K562 (cell line): Measurements from ENCODE around the gene COL8A2. TPM values are rescaled to one million over a fixed set of nuclear protein-coding genes. Genes with fewer than 3 reads are reported as not detected.

ENCODE experiments used
- ATAC-seq: fragments of 200-7000 bp; cut with Tn5 transposase; 3 replicates; pipeline ENCODE4 v1.9.1; 2020; ENCODE audit warnings: moderate library complexity
- BruUV-seq: library from RNA; stranded (reverse); fragments of 400-500 nt; replicated peaks from 2 replicates; lab custom pipeline; 2021; lab: Mats Ljungman, UMichigan
- CTCF ChIA-PET: fragments of 300-600 bp; formaldehyde crosslinking; extraction: SDS; loops from one replicate; lab custom pipeline; 2021; ENCODE audit warnings: low intra/inter-chr PET ratio; lab: Yijun Ruan, JAX
- POLR2A ChIA-PET: fragments of 300-600, 350-650 bp; sonication (Branson Sonifier 250); formaldehyde crosslinking; extraction: SDS; loops from one replicate; lab custom pipeline; 2021; ENCODE audit warnings: antibody characterized with exemption, inconsistent platforms; lab: Yijun Ruan, JAX
- DNase-seq, 4 experiments: peaks; one replicate each; pipeline versions ENCODE4 v3.0.0 to v3.0.0-alpha.2; 2011 to 2018; ENCODE audit warnings: low spot score in 3 of 4, mixed read lengths in 3 of 4; ENCODE audit errors: extremely low read depth in 1 of 4
- FAIRE-seq: peaks from 2 replicates; lab custom pipeline; 2011; peaks lifted over from hg19 to GRCh38; lab: Jason Lieb, UNC
- H2AFZ ChIP-seq: 2 replicates; pipeline ENCODE4 v1.6.0; 2011; ENCODE audit warnings: low read depth, low read length, control low read depth, inconsistent platforms
- H3K27ac ChIP-seq: fragments of 200-600 bp; 3 replicates; pipeline ENCODE4 v1.8.0; 2011; ENCODE audit warnings: low read depth, mild to moderate bottlenecking, control low read depth, inconsistent platforms, low read length, moderate library complexity, mixed read lengths; ENCODE audit errors: extremely low read depth
- H3K27me3 ChIP-seq, 2 experiments: fragments of 300-600 bp in 1 of 2; 2 replicates in 1 of 2; 3 replicates in 1 of 2; pipeline versions ENCODE4 v1.6.0 to v1.8.0; 2011; ENCODE audit warnings: inconsistent platforms in 2 of 2, low read length in 2 of 2, mild to moderate bottlenecking in 1 of 2, mixed read lengths in 1 of 2, moderate library complexity in 1 of 2; ENCODE audit not compliant: control insufficient read depth in 2 of 2, insufficient read depth in 2 of 2
- H3K36me3 ChIP-seq: fragments of 300-600 bp; 3 replicates; pipeline ENCODE4 v1.8.0; 2011; ENCODE audit warnings: mild to moderate bottlenecking, low read length, inconsistent platforms; ENCODE audit not compliant: control insufficient read depth, insufficient read depth
- H3K4me1 ChIP-seq, 2 experiments: fragments of 200-600 bp in 1 of 2; replicated peaks in 1 of 2; 2 replicates in 1 of 2; 3 replicates in 1 of 2; pipeline versions ENCODE4 v1.5.1 to v1.8.0; 2011; ENCODE audit warnings: inconsistent platforms in 2 of 2, low read length in 2 of 2, mild to moderate bottlenecking in 1 of 2, mixed read lengths in 1 of 2, moderate library complexity in 1 of 2; ENCODE audit not compliant: control insufficient read depth in 2 of 2, insufficient read depth in 2 of 2
- H3K4me2 ChIP-seq: 2 replicates; pipeline ENCODE4 v1.6.1; 2011; ENCODE audit warnings: low read length, control low read depth, inconsistent platforms, mixed read lengths; ENCODE audit not compliant: insufficient read depth
- H3K4me3 ChIP-seq: fragments of 200-600 bp; sonication (generic), shearing (Covaris generic); 2 replicates; pipeline ENCODE4 v1.5.1; 2016; ENCODE audit warnings: control low read depth, inconsistent platforms
- H3K79me2 ChIP-seq: fragments of 200-600 bp; 3 replicates; pipeline ENCODE4 v1.8.0; 2011; ENCODE audit warnings: low read length, inconsistent platforms; ENCODE audit not compliant: control insufficient read depth, insufficient read depth
- H3K9ac ChIP-seq, 2 experiments: 2 replicates each; pipeline versions ENCODE4 v1.6.0 to v1.6.1; 2011; ENCODE audit warnings: low read depth in 2 of 2, low read length in 2 of 2, control low read depth in 1 of 2, inconsistent platforms in 1 of 2, mild to moderate bottlenecking in 1 of 2, mixed read lengths in 1 of 2; ENCODE audit not compliant: insufficient read depth in 1 of 2
- H3K9me1 ChIP-seq: one replicate; pipeline ENCODE4 v1.6.0; 2011; ENCODE audit warnings: inconsistent platforms, mild to moderate bottlenecking, low read length, moderate library complexity; ENCODE audit not compliant: control insufficient read depth, insufficient read depth
- H3K9me3 ChIP-seq: replicated peaks from 2 replicates; pipeline ENCODE4 v1.5.1; 2011; ENCODE audit warnings: low read depth, low read length, inconsistent platforms; ENCODE audit not compliant: control insufficient read depth, insufficient read depth
- H4K20me1 ChIP-seq: replicated peaks from 2 replicates; pipeline ENCODE4 v1.6.1; 2011; ENCODE audit warnings: low read length, inconsistent platforms, mixed read lengths; ENCODE audit not compliant: control insufficient read depth, insufficient read depth
- FOXK2 ChIP-seq, 2 experiments: fragments of 450-650 bp; IDR thresholded peaks in 1 of 2; conservative IDR thresholded peaks in 1 of 2; 2 replicates each; pipeline ENCODE4 v1.6.1; 2016; ENCODE audit warnings: low read depth in 2 of 2, mild to moderate bottlenecking in 1 of 2
- KLF10 ChIP-seq: fragments of 250-450 bp; sonication (Bioruptor Pico); IDR thresholded peaks from 2 replicates; pipeline ENCODE4 v1.6.1; 2021; ENCODE audit warnings: matching md5 sums
- LEF1 ChIP-seq: fragments of 450-650 bp; IDR thresholded peaks from 2 replicates; pipeline ENCODE4 v1.6.1; 2016; ENCODE audit warnings: mild to moderate bottlenecking
- MXD1 ChIP-seq: fragments of 250-450 bp; sonication (Bioruptor Pico); IDR thresholded peaks from 2 replicates; pipeline ENCODE4 v1.8.0; 2021; ENCODE audit warnings: borderline replicate concordance, mild to moderate bottlenecking, moderate library complexity; ENCODE audit not compliant: poor library complexity, severe bottlenecking
- NFIX ChIP-seq: fragments of 250-450 bp; sonication (Bioruptor Pico); IDR thresholded peaks from 2 replicates; pipeline ENCODE4 v1.4.0; 2020; ENCODE audit warnings: low read depth, mild to moderate bottlenecking, moderate library complexity
- NR0B1 ChIP-seq: fragments of 450-650 bp; IDR thresholded peaks from one replicate; pipeline ENCODE4 v1.6.1; 2018; ENCODE audit warnings: mild to moderate bottlenecking, moderate library complexity; ENCODE audit not compliant: partially characterized antibody
- PBX2 ChIP-seq, 2 experiments: IDR thresholded peaks in 1 of 2; conservative IDR thresholded peaks in 1 of 2; 2 replicates each; pipeline ENCODE4 v1.6.1; 2016; ENCODE audit warnings: low read depth in 2 of 2, mild to moderate bottlenecking in 1 of 2, missing compliant biosample characterization in 1 of 2, missing genetic modification characterization in 1 of 2, moderate library complexity in 1 of 2
- SMARCE1 ChIP-seq: fragments of 450-650 bp; IDR thresholded peaks from 2 replicates; pipeline ENCODE4 v1.7.1; 2016; ENCODE audit warnings: mild to moderate bottlenecking
- ZNF717 ChIP-seq: fragments of 250-450 bp; sonication (Bioruptor Pico); IDR thresholded peaks from 2 replicates; pipeline ENCODE4 v1.5.0; 2021
- ZNF77 ChIP-seq: fragments of 250-450 bp; sonication (Bioruptor Pico); IDR thresholded peaks from 2 replicates; pipeline ENCODE4 v1.5.0; 2020
- WGBS: fragments of 100-300 bp; shearing (Covaris generic); methylation state at CpG from one replicate; pipeline ENCODE4 v1.1.6; 2016; ENCODE audit warnings: low coverage, mixed read lengths; ENCODE audit not compliant: insufficient coverage; ENCODE audit errors: missing lambda C conversion rate; 5-methylcytosine and 5-hydroxymethylcytosine counted together
- in situ Hi-C: fragments of 300-500 bp; cut with MboI; formaldehyde crosslinking; loops from 4 replicates; pipeline ENCODE4 v1.15.0; 2018; ENCODE audit warnings: inconsistent platforms, mixed read lengths
- intact Hi-C: fragments of 100-400 bp; cut with micrococcal nuclease; formaldehyde crosslinking; loops from 2 replicates; pipeline ENCODE4 v1.14.2; 2022
- polyA plus RNA-seq, 8 experiments: library from polyadenylated mRNA; depleted of rRNA in 4 of 8; stranded (reverse) in 5 of 8; unstranded in 3 of 8; fragments of >200 nt; fragmentation: Nextera tagmentation in 2 of 8; fragmentation: Illumina TruSeq in 1 of 8; extraction: Ambion mirVana in 2 of 8; extraction: Trizol in 1 of 8; gene quantifications; 2 replicates each; pipeline versions ENCODE4 v1.2.1 to v1.2.3, GENCODE V29; 2011 to 2014; ENCODE audit warnings: inconsistent platforms in 1 of 8, missing spikeins in 1 of 8
- total RNA-seq, 7 experiments: library from RNA; depleted of rRNA in 6 of 7; stranded (reverse); fragments of >200 nt in 6 of 7; fragmentation: Illumina TruSeq in 2 of 7; extraction: Trizol in 2 of 7; gene quantifications; 2 replicates each; pipeline versions ENCODE4 v1.2.1 to v1.2.3, GENCODE V29; 2011 to 2021; ENCODE audit warnings: low replicate concordance in 1 of 7
- TF ChIP-seq, protein P1 (sequence below): fragments of 450-650 bp; conservative IDR thresholded peaks from 2 replicates; pipeline ENCODE4 v1.6.1; 2016; ENCODE audit warnings: missing genetic modification characterization, low read depth, mild to moderate bottlenecking, control low read depth, missing compliant biosample characterization
- TF ChIP-seq, protein P2 (sequence below): fragments of 450-650 bp; formaldehyde crosslinking; IDR thresholded peaks from 2 replicates; pipeline ENCODE4 v1.4.0; 2020; ENCODE audit warnings: mild to moderate bottlenecking, mixed read lengths

Gene COL8A2
- total and polyA plus RNA-seq, 9 of the 15 experiments (the other 6 are each of a cell fraction or from before 2014, with no cell fraction given): 0.03 to 0.14 (median 0.04) TPM; not detected in 5

- Histone ChIP-seq H4K20me1 (no peaks in the 10 kb centered on the region; the same call in 1 of the 2 replicates), H3K9ac (no peak overlapping the region; a peak in 1 of 4 replicates), H3K27ac (no peak overlapping the region), H3K9me3 (no peaks in the 10 kb centered on the region), H3K36me3 (peaks cover 75% of the 10 kb centered on the region; the same call in 2 of the 3 replicates), H3K9me1 (peaks cover 6% of the 10 kb centered on the region), H3K27me3 (no peaks in the 10 kb centered on the region), H3K4me3 (no peak overlapping the region), H3K4me1 (0 out of 5 replicates have a peak, but pooled peaks cover 0 to 3% of the 10 kb centered on the region in 2 experiments), H3K79me2 (peaks cover 27% of the 10 kb centered on the region), H2AFZ (no peak overlapping the region), H3K4me2 (no peak overlapping the region)
- FAIRE-seq (no peak), DNase-seq (no peak), ATAC-seq (no peak)
- in situ Hi-C loops (no loop called here), intact Hi-C loops (no loop called here)
- ChIA-PET POLR2A (interaction anchor here (0.6 to 6.7 kb wide), 8 partner anchors 10 to 115 kb away, joined by 3 to 42 read pairs (median 4); partner anchors contain the start of gene TRAPPC3), CTCF (interaction anchor here (0.6 kb wide), 1 partner anchor 25 kb away, joined by 3 read pairs; no protein-coding TSS in a partner anchor)
- 94% methylated on average over 10 of the region's 12 CpGs for WGBS
- no TSS peak for BruUV-seq
- TF ChIP-seq, protein P1, sequence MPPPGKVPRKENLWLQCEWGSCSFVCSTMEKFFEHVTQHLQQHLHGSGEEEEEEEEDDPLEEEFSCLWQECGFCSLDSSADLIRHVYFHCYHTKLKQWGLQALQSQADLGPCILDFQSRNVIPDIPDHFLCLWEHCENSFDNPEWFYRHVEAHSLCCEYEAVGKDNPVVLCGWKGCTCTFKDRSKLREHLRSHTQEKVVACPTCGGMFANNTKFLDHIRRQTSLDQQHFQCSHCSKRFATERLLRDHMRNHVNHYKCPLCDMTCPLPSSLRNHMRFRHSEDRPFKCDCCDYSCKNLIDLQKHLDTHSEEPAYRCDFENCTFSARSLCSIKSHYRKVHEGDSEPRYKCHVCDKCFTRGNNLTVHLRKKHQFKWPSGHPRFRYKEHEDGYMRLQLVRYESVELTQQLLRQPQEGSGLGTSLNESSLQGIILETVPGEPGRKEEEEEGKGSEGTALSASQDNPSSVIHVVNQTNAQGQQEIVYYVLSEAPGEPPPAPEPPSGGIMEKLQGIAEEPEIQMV (tag): no peak
- no peak for TF ChIP-seq ZNF717 (CRISPR knock-in tag)
- no peak for TF ChIP-seq NR0B1
- TF ChIP-seq ZNF77 (CRISPR knock-in tag): no peak
- TF ChIP-seq NFIX (CRISPR knock-in tag): no peak
- no peak for TF ChIP-seq FOXK2 (conservative IDR thresholded peaks at IDR 0.05 in 1 of 2, IDR thresholded peaks at IDR 0.05 in 1 of 2; ENCODE audit: low read depth in 2 of 2)
- TF ChIP-seq KLF10 (CRISPR knock-in tag): no peak
- no peak for TF ChIP-seq MXD1
- TF ChIP-seq PBX2 (CRISPR knock-in tag; IDR thresholded peaks at IDR 0.05; ENCODE audit: low read depth): no peak
- TF ChIP-seq PBX2 (tag; conservative IDR thresholded peaks at IDR 0.05; ENCODE audit: low read depth): no peak
- TF ChIP-seq, protein P2, sequence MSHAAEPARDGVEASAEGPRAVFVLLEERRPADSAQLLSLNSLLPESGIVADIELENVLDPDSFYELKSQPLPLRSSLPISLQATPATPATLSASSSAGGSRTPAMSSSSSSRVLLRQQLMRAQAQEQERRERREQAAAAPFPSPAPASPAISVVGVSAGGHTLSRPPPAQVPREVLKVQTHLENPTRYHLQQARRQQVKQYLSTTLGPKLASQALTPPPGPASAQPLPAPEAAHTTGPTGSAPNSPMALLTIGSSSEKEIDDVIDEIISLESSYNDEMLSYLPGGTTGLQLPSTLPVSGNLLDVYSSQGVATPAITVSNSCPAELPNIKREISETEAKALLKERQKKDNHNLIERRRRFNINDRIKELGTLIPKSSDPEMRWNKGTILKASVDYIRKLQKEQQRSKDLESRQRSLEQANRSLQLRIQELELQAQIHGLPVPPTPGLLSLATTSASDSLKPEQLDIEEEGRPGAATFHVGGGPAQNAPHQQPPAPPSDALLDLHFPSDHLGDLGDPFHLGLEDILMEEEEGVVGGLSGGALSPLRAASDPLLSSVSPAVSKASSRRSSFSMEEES (CRISPR knock-in tag): no peak
- TF ChIP-seq SMARCE1: no peak
- TF ChIP-seq LEF1: no peak
Measured at GRCh38 chr1:36170643-36171412, 45.8 kb upstream of the COL8A2 start.
